Activated CD4-positive, alpha-beta T cell treated with anti-CD3 and anti-CD28 coated beads, Interleukin-10, Interleukin-2, amounts not matched to agents 100 ng/mL and 50 ng/mL, durations not matched to agents 16 hours and 8 hours (primary cell): ENCODE measurements around the gene LRWD1.
"Not testable (repeated sequence)": the region's sequence is repeated elsewhere in the genome, so short reads cannot be mapped to it uniquely, and the experiment has no call there.

Experiments
- DNase-seq: peaks from one replicate; pipeline ENCODE4 v3.0.0-alpha.2; 2020

Gene LRWD1

DNA sequence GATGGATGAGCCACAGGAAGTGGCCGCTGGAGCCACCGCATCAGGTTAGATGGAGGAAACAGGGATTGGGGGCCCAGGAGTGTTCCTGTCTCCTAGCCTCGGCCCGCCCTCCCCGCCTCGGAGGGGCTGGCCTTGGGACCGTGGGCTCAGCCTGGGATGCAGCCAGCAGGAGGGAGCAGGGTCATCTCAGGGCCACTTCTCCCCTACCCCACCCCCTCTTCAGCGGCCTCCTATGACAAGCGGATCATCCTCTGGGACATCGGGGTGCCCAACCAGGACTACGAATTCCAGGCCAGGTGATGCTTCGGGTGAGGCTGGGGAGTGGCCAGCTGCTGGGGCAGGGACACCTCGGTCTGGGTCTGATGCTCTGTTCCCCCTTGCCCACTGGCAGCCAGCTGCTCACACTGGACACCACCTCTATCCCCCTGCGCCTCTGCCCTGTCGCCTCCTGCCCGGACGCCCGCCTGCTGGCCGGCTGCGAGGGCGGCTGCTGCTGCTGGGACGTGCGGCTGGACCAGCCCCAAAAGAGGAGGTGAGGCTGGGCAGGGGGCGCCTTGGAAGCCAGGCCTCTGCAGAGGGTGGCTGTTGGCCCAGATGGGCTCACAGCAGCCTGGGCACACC, 4.7 kb downstream of the LRWD1 start:
- DNase-seq, result no peak

DNA sequence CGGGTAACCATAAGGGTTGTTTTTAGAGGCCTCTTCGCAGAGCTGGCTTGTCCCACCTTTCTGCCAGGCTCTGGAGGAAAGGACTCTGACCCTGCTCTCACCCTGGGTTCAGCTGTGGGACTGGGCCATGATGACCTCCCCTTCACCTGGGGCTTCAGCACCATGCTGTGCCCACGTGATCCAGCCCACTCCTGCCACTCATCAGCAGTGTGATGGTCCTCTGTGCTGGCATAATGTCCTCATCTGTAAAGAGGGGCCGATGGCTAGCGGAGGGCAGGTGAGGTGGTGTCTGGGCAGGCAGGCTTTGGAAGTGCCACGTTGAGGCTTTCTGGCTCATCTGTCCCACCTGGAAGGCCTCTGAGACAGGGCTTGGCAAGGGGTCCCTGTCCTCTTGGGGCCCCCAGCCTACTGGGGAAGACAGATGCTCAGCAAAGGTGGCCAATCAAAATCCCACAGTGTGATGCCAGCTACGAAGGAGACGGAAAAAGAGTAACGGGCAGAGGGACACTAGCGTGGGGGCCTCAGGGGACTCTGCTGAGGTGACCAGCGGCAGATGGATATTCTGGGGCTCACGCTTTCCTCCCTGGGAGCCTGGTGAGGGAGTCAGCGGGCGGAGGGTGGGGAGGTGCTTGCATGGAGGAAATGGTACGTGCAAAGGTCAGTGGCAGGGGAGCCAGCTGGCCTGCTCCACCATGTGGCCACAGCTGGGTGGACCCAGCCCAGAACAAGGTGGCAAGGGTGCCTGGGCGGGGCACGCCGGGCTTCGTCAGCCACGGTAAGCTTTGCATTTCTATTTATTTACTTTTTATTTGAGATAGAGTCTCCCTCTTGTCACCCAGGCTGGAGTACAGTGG, 5.4 kb downstream of the LRWD1 start:
- no peak for DNase-seq

DNA sequence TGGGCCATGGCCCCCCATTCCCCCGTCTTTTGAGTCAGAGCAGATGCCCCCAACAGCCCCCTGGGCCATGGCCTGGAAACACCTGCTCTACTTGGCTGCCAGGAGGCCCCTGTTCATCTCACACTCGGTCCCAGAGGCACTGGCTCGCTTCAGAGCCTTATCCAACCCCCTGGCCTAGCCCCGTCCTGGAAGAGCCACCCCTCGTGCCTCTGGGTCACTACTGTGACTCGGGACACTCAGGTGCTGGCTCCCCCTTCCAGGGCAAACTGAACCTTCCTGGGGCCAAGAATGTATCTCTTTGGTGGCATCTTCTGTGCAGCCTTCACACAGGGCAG, 7.0 kb downstream of the LRWD1 start:
- no peak for DNase-seq

DNA sequence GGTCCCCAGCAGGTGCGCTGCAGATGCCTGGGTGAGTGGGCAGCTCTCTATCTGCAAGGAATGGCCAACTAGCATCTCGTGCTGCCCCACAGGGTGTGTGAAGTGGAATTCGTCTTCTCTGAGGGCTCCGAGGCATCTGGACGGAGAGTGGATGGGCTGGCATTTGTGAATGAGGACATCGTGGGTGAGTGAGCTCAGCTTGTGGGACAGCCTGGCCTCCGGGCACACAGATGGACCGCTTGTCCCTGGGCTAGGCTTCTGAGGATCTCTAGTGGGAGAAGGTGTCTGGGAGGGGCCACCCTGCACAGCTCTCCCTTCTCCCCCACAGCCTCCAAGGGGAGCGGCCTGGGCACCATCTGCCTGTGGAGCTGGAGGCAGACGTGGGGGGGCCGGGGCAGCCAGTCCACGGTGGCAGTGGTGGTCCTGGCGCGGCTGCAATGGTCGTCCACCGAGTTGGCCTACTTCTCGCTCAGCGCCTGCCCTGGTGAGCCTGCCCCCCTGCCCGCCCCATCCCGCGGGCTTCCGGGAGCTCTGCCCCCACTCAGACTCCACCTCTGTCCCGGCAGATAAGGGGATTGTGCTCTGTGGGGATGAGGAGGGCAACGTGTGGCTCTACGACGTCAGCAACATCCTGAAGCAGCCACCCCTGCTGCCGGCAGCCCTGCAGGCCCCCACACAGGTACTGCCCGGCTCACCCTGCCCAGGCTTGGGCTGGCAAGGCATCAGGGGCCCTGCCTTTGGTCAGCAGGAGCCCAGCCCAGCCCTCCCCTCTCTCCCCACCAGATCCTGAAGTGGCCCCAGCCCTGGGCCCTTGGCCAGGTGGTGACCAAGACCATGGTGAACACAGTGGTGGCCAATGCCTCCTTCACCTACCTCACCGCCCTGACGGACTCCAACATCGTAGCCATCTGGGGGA, 7.6 kb downstream of the LRWD1 start:
- DNase-seq, result no peak

DNA sequence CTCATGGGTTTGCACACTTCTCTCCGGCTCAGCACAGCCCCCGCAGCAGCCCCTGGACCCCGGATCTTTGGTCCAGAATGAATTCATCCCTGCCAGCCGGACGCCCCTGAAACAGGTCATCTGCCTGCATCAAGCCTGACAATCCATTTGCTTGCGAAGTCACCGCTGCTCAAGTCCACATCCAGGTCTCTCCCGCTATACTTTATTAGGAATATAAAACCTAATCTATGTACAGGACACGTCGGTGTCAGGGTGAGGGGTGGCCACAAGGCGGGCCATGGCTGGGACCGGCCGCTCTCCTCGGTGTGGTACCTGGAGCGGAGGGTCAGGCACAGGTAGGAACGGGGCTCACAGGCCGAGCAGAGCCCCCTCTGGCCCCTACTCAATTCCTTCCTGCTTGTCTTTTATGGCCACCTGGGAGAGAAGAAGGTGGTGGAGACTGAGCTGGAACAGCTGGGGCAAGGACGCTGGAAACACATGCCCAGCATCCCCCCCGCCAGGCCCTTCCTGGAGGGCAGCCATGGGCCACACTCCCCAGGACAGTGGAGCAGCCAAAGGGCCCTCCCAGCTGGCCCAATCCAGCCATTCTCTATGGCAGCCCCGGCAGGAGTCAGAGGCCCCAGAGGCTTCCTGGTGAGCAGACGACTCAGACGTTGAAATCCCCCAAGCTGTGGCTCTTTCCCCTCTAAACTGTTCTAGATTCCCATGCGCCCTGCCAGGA, 8.6 kb downstream of the LRWD1 start:
- DNase-seq, result no peak

DNA sequence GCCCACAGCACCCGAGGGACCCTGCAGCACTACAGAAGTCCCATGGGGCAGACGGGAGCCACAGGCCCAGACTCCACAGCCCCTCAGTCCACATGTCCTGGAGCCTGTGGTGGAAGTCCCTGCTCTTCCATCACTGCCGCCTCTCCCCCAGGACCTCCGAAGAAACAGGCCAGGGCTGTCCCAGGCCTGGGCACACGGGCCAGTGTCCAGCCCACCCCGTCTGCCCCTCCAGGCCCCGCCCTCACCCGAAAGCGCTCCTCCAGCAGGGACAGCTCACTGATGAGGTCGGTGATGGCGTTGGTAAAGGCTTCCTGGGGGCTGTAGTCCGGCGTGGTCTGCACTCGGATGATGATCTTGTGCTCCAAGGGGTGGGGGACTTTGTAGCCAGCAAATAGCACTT, 9.3 kb downstream of the LRWD1 start:
- not testable (repeated sequence) for DNase-seq

DNA sequence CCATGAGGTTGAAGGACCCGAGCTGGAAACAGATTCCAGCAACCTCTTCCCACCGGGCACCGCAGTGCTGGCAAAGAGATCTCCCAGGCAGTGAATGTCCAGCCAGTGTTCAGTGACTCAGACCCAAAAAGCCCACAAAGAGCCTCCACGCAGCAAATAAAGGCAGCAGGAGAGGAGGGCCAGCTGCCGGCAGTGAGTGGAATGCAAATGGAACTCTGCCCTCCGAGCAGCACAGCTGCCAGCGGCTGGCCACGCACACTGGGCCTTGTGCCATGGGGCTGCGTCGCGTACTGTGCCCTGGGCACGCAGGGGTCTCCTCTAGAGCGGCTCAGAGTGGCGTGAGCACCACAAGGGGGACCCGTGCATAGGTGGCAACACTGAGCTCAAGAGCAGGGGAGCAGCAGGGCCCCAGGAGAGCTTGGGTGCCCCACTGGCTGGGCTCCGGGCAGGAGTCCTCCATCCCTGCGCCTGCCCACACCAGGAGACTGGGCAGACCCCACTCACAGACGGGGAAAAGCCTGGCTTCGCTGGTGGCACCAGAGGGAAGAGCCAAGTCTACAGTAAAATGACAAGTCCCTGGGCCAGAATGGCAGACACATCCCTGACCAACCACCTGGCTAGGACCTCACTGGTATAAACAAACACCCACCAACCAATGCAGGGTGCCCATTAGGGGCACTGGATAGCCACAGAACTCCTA, 10.1 kb downstream of the LRWD1 start:
- not testable (repeated sequence) for DNase-seq

DNA sequence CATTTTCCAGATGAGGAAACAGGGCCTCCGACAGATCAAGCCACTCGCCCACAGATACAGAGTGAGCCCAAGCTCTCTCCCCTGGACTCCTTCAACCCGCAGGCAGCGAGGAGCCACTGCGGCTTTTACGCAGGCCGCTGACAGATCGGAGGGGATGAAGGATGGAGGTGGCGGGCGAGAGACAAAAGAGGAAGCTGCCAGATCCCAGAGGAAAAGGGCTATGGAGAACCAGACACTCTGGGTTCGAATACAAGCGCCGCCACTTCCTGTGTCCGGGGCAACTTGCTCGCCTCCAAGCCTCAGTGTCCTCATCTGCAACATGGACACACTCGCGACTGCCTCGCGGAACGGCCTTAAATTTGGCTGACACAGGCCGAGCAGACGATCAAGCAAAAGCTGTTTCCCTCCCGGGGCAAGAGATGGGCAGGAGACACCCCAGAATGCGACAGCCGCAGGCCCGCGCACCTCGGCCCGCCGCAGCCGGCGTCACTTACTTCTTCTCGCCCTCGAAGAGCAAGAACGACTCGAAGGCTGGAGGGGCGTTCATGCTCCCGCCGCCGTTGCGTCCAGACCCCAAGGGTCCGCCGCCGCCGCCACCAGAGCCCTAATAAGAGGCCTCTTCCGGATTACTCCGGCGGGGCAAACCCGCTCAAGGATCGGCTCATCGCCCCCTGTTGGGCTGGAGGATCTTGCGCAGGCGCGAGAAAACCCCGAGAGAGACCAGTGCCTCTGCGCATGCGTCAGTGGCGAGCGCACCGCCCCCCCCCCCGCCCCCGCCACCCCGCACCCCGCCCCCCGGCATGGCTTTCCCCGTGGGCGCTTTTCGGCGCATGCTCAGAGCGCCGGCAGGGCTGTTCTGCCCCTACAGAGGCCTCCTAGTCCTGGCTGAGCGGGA, 13.8 kb downstream of the LRWD1 start, which contains the start of gene POLR2J:
Gene POLR2J (minus strand): TSS at position 609 of the 895 bp plus-strand sequence. CDS start 62 bp downstream, at position 547.
- peak; percentile 94 for DNase-seq

DNA sequence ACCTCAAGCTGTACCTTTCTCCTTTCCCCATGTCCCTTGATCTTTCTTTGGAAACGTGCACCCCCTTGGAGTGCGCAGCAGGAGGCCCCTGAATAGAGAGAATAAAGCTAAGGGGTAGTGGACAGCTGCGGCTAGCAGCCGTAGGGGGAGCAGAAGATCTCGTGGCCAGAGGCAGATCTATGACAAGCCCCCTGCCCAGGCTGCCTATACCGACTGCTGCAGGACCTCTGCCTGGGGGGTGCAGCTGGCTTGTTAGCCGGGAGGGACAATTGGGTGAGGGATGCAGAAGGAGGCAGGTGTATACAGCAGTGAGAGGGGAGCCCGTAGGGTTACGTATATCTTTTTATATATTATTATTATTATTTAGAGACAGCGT, 14.4 kb downstream of the LRWD1 start:
- DNase-seq, result not testable (repeated sequence)

DNA sequence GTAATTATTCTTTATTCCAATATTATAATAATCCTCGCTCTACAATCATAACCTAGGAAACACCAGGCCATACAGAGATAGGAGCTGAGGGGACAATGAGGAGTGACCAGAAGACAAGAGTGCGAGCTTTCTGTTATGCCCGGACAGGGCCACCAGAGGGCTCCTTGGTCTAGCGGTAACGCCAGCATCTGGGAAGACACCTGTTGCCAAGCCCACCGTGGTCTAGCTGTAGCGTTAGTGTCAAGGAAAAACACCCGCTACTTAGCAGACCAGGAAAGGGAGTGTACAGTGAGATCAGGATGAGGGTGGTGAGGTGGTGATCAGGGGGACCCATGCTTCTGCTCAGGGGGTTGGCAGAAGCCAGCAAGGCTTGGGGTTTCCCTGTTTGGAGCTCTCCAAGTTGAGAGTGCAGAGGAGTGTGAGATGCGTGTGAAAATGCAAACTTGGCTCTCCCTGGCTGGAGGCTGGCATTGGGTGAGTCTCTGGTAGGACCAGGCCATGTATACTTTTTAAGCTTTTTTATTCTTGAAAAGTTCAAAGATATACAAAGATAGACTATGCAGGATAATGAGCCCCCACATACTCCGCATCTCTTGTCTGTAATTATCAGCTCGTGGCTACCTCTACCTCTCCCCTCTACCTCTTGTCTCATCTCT, 15.3 kb downstream of the LRWD1 start:
- peak; percentile 56 for DNase-seq

DNA sequence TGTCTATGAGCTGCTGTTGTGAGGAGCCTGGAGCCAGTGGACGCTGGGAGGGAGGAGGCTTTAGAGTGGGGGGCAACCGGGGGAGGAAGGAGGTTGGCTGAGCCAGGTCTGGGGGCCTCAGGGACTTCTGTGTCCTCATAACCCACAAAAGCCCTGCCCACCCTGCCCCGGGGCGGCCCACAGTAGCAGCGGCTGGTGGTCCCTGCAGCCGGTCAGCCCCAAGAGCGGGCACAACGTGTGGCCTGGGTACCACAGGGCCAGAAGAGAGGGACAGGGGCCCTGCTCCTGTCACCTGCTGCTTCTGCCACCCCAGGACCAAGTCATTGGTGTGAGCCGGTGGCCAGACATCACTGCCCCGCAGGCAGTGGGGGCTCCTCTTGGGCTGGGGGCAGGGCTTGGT, 17.2 kb downstream of the LRWD1 start:
- DNase-seq, result not testable (repeated sequence)

DNA sequence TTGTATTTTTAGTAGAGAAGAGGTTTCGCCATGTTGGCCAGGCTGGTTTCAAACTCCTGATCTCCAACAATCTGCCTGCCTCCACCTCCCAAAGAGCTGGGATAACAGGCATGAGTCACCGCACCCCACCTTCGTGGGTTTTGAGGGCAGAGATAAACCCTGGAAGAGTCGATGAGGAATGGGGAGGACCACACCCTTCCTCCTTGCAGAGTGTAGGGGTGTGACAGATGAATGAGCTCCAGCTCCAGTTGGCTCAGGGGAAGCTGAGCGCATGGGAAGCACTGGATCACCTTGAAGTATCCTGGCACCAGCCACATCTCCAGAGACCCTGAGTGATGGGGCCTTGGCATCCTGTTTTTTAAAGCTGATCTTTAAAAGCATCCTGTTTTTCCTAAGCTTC, 19.5 kb downstream of the LRWD1 start:
- DNase-seq, result not testable (repeated sequence)

DNA sequence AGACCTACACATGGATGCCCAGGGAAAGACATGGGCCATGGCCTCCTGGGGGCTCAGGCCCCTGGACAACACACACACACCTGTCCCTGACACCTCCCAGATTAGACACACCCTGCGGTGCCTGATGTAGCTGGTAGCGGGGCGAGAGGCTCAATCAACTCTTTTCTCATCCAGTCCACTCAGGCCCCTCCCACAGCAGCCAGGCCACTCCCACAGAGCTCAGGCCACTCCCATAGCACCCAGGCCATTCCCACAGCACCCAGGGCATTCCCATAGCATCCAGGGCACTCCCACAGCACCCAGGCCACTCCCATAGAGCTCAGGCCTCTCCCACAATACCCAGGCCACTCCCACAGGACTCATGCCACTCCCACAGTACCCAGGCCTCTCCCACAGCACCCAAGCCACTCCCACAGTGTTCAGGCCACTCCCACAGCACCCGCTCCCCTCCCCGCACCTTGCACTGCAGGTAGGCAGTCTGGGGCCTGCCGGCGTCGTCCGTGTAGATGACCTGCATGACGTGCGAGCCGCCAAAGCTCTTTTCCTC, 25.8 kb downstream of the LRWD1 start:
- peak; percentile 49 for DNase-seq

DNA sequence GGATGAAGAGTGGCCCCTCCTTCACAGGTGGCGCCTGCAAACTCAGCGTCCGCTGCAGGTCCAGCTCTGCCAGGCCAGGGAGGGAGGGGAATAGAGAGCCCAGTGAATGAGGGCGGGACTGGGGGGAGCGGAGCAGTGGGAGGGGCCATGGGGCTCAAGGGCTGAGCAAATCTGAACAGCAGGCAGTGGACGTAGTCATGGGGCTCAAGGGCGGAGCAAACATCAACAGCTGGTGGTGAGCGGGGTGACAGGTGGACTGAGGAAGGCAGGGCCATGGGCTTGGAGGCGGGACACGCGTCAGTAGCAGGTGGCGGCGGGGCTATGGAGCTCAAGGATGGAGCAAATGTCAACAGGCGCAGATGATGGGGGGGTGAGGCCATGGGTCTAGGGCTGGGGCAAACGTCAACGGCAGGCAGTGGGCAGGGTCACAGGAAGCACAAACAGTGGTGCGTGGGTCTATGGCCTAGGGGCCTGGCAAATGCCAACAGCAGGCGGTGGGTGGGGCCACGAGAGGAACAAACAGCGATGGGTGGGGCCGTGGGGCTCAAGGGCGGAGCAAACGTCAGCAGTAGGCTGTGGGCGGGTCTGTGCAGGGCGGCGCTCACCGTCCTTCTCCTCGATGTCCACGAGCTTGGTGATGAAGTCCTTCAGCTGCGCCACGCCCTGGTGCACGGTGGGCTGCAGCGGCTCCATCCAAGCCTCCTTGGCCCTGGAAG, 28.6 kb downstream of the LRWD1 start:
- DNase-seq, result not testable (repeated sequence)

DNA sequence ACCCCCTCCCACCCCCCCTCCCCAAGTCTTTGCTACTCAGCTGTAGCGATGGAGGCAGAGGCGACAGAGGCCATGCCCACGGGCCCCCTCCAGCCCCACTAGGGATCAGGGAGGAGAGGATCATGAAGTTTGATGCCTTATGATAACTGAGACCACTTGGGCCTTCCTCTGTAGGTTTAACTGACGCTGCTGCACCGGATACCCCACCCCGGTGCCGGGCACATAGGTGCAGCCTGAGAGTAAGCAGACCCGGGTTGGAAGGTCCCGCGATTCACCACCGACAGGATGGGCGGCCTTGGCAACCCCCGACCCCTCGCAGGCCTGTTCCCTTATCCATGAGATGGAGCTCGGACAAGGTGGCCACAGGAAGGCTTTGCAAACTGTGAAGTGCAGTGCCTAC, 29.2 kb downstream of the LRWD1 start:
- not testable (repeated sequence) for DNase-seq

DNA sequence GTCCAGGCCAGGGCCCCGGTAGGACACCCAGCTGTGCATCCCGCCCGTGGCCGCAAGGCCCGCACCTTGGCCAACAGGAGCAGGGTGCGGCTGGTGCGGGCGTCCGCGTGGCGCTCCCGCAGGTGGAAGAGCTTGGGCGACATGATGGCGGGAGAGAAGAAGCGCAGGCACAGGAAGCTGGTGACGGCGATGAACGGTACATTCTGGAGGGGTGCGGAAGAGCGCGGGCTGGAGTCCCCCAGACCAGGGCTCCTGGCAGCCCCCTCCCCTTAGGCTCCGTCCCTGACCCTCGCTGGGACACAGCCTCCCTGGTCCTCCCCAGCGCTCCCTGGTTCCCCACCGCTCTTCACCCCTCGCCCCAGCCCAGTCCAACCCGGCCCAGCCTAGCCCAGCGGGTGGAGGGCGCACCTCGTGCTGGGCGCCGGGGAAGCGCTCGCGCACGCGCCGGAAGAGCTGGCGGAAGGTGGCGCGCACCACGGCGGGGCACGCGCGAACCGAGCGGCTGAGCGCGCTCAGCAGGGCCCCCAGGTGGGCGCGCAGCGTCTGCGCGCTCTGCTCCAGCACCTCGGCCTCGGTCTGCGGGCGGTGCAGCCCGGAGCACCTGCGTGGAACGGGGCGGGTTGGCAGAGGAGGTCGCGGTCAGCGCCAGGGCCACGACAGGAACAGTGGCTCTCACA, 29.8 kb downstream of the LRWD1 start:
- DNase-seq, result not testable (repeated sequence)

DNA sequence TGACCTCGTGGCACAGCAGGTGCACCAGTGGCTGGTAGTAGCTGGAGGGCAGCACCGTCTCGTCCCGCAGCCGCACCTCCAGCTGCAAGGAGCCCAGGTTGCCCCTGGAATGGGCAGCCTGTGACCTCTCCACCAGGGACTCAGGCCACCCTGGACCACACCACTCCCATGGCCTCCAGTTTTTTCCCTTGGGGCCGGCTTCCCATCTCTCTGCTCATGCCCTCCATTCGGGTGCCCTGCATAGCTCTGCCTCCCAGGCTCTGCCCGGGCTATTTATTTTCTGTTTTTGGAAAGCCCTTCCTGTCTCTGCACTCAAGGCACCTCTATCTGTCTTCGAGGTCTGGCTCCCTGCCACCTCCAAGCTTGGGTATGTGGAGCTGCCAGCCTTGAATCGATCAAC, 32.1 kb downstream of the LRWD1 start:
- not testable (repeated sequence) for DNase-seq

DNA sequence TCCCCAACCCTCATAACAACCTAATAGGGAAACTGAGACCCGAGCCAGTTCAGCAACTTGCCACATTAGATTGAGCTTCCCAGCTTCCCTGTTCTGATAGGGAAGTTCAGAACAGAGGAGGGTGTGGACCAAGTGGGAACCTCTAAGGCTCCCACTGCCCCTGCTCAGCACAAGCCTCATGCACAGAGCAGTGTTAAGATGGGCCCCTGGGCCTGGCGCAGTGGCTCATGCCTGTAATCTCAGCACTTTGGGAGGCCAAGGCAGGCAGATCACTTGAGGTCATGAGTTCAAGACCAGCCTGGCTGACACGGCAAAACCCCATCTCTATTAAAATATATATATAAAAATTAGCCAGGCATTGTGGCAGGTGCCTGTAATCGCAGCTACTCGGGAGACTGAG, 32.5 kb downstream of the LRWD1 start:
- DNase-seq, result not testable (repeated sequence)

DNA sequence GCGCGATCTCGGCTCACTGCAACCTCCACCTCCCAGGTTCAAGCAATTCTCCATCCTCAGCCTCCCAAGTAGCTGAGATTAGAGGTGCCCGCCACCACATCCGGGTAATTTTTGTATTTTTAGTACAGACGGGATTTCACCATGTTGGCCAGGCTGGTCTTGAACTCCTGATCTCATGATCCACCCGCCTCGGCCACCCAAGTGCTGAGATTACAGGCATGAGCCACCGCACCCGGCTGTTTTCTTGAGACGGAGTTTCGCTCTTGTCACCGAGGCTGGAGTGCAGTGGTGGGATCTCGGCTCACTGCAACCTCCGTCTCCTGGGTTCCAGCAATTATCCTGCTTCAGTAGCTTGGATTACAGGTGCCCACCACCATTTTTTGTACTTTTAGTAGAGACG, 33.5 kb downstream of the LRWD1 start:
- not testable (repeated sequence) for DNase-seq
